ENCODE data around the gene ZFAND3. TPM values are rescaled to one million over a fixed set of nuclear protein-coding genes. Genes with fewer than 3 reads are reported as not detected.
A peak's percentile ranks its signal among the peaks of the same experiment; 100 is the strongest.

The ZFAND3 gene
- total and polyA plus RNA-seq, 2 of the 4 experiments (the other 2 are of a cell fraction), result 10.9 to 26.7 TPM

- no peak for TF ChIP-seq MAFK (IDR thresholded peaks at IDR 0.05; ENCODE audit: low read depth, low read length)
Measured at GRCh38 chr6:37877373-37878149, 58.0 kb downstream of the ZFAND3 start (continued).

DNA sequence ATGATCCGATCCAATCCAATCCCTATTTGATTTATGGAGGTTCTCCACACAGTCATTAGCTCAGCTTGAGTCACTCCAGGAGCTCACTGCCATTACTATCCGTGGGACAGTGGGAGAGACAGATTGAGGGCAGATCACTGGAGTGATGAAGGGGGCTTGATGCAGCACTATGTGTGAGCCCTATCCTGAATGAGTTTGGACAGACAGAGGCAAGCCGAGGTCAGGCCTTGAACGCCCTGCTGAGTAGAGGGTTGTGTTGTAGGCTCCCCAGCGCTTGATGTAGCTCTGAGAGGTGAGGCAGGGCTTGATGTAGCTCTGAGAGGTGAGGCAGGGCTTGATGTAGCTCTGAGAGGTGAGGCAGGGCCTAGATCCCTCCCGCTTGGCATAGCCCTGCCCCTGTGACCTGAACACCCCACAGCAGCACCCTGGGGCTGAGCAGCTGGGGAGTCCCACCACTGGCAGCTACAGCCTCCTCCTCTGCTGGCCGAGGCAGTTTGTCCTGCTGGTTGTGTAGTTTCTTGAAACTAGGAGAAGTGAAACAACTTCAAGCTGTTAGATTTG, 58.7 kb downstream of the ZFAND3 start:
- WGBS, 2 experiments (ENCODE audit: extremely low coverage in 2 of 2, insufficient read length in 1 of 2), result 96% methylated on average over 4 of the region's 7 CpGs; no CpG with 5 or more reads in 1 of the 2 experiments
- ChIA-PET CTCF (no interaction called here), POLR2A (ENCODE audit: unreplicated experiment) (no interaction called here)
- H3K14ac ChIP-seq (replicated peaks; ENCODE audit: low read depth, low read length), result 0 out of 2 replicates have a peak overlapping the region, but pooled peaks have one; percentile 39
- H3K27ac ChIP-seq (ENCODE audit: insufficient read depth, low read length), result no peak overlapping the region
- peak overlapping the region; percentile 19 for H3K4me2 ChIP-seq (ENCODE audit: low read depth, low read length)
- no peak overlapping the region for H3K9ac ChIP-seq (ENCODE audit: low read depth, low read length)
- H3K79me1 ChIP-seq (ENCODE audit: low read depth in 1 of 2, low read length in 2 of 2), result peaks cover 24 to 87% of the 10 kb centered on the region in 2 experiments
- no peak overlapping the region for H2AK9ac ChIP-seq (replicated peaks; ENCODE audit: low read depth, low read length, poor library complexity)
- ATAC-seq (ENCODE audit: low read depth), result no peak
- H2BK5ac ChIP-seq (ENCODE audit: low read depth, low read length, poor library complexity, severe bottlenecking), result no peak overlapping the region
- no peak overlapping the region for H3K23ac ChIP-seq (ENCODE audit: low read depth, low read length)
- H3K4me1 ChIP-seq (ENCODE audit: control insufficient read depth, insufficient read depth, low read length), result peaks cover 21% of the 10 kb centered on the region
- no peak overlapping the region for H4K91ac ChIP-seq (ENCODE audit: insufficient read depth, low read depth, low read length)
- intact Hi-C loops (cut with micrococcal nuclease) (no loop called here), dilution Hi-C loops (cut with HindIII; ENCODE audit: low sequenced_read_pairs, unreplicated experiment) (no loop called here), in situ Hi-C loops (cut with MboI; ENCODE audit: low sequenced_read_pairs) (no loop called here)
- no peak overlapping the region; the same call in 1 of the 2 replicates for H2BK20ac ChIP-seq (ENCODE audit: low read depth, low read length)
- no peak overlapping the region for H3K56ac ChIP-seq (ENCODE audit: extremely low read depth, insufficient read depth, low read length)
- TF ChIP-seq, protein P1, sequence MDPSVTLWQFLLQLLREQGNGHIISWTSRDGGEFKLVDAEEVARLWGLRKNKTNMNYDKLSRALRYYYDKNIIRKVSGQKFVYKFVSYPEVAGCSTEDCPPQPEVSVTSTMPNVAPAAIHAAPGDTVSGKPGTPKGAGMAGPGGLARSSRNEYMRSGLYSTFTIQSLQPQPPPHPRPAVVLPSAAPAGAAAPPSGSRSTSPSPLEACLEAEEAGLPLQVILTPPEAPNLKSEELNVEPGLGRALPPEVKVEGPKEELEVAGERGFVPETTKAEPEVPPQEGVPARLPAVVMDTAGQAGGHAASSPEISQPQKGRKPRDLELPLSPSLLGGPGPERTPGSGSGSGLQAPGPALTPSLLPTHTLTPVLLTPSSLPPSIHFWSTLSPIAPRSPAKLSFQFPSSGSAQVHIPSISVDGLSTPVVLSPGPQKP (IDR thresholded peaks at IDR 0.05; ENCODE audit: borderline replicate concordance, low read depth, low read length), result no peak
- no peak for TF ChIP-seq CTCF (conservative IDR thresholded peaks at IDR 0.05; ENCODE audit: low read depth, low read length)
- H4K20me1 ChIP-seq (ENCODE audit: insufficient read depth, low read length), result peaks cover 93% of the 10 kb centered on the region
- BruUV-seq (replicated peaks), result no TSS peak
- H3K4me3 ChIP-seq (ENCODE audit: insufficient read depth, low read depth, low read length), result no peak overlapping the region
- no peak overlapping the region for H2BK15ac ChIP-seq (ENCODE audit: low read depth, low read length)
- peak; percentile 42 for DNase-seq
- no peaks in the 10 kb centered on the region for H3K9me3 ChIP-seq (ENCODE audit: control insufficient read depth, insufficient read depth, low read length)
- peak overlapping the region; percentile 22; the same call in 1 of the 2 replicates for H4K5ac ChIP-seq (ENCODE audit: low read depth, low read length)
- H2AK5ac ChIP-seq (ENCODE audit: low read depth, low read length), result no peak overlapping the region
- no peaks in the 10 kb centered on the region for H3K36me3 ChIP-seq (ENCODE audit: control insufficient read depth, insufficient read depth, low read length)
- no peak overlapping the region for H3K4ac ChIP-seq (ENCODE audit: low read depth, low read length)
- no peak overlapping the region for H2BK120ac ChIP-seq (ENCODE audit: low read depth, low read length)
- no peak overlapping the region for H4K8ac ChIP-seq (ENCODE audit: low read depth in 2 of 2, low read length in 2 of 2)
- no peak overlapping the region; the same call in 1 of the 2 replicates for H3K18ac ChIP-seq (ENCODE audit: low read depth, low read length)
- no peak overlapping the region for H2AFZ ChIP-seq (replicated peaks; ENCODE audit: low read length, poor library complexity)
- peaks cover 36% of the 10 kb centered on the region for H3K9me1 ChIP-seq (ENCODE audit: insufficient read depth, low read length)
- no peaks in the 10 kb centered on the region for H3K27me3 ChIP-seq (ENCODE audit: control insufficient read depth, insufficient read depth, low read length)

Data from IMR-90 (cell line).